HG02938 (cell line): ENCODE data around the gene F5.
"Not testable (repeated sequence)": the region's sequence is repeated elsewhere in the genome, so short reads cannot be mapped to it uniquely, and the experiment has no call there.

Experiments
- ATAC-seq: cut with Tn5 transposase; IDR thresholded peaks from one replicate; pipeline ENCODE4 v1.9.1; 2021; ENCODE audit warnings: mild to moderate bottlenecking, moderate library complexity; ENCODE audit not compliant: unreplicated experiment

The F5 gene

DNA sequence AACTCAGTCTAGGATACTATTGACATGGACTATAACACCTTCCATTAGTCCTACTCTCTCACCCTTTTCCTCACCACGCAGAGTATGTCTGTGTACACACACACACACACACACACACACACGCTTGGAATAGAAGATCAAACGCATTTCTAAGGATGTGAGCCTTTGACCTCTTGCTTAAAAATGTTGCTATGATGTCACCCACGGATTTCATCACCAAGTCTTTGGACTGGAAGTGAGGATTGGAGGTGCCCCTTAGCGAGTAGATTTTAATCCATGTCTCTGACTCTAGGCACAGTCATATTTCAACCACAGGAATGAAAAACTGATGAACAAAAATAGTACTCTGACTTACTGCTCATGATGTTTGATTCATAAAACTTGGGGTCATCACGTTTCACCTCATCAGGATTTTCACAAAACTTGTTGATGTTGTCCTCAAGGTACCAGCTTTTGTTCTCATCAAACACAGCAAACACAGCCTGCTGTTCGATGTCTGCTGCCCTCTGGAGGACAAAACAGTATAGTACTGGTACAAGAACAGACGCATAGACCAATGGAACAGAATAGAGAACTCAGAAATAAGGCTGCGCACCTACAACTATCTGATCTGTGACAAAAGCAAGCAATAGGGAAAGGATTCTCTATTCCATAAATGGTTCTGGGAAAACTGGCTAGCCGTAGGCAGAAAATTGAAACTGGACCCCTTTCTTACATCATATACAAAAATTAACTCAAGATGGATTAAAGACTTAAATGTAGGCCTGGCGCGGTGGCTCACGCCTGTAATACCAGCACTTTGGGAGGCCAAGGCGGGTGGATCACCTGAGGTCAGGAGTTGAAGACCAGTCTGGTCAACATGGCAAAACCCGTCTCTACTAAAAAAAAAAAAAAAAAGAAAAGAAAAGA, 39.9 kb downstream of the F5 start:
- peak; percentile 58 for ATAC-seq

DNA sequence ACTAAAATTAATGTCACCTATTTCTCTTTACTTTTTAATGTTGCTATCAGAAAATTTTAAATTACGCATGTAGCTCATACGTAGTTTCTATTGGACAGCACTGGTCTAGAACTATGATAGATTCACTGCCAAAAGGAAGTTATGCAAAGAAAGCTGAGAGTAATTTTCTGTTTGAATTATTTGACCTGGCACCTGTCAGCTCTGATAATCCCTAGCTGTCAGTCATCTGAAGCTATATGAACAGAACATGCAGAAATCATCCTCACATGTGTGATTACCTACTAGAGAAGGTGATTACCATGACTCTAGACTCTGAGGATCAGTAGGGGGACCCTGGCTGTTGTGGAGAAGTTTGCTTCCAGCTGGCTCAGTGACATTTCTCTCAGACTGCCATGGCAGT, 40.8 kb downstream of the F5 start:
- ATAC-seq = no peak

DNA sequence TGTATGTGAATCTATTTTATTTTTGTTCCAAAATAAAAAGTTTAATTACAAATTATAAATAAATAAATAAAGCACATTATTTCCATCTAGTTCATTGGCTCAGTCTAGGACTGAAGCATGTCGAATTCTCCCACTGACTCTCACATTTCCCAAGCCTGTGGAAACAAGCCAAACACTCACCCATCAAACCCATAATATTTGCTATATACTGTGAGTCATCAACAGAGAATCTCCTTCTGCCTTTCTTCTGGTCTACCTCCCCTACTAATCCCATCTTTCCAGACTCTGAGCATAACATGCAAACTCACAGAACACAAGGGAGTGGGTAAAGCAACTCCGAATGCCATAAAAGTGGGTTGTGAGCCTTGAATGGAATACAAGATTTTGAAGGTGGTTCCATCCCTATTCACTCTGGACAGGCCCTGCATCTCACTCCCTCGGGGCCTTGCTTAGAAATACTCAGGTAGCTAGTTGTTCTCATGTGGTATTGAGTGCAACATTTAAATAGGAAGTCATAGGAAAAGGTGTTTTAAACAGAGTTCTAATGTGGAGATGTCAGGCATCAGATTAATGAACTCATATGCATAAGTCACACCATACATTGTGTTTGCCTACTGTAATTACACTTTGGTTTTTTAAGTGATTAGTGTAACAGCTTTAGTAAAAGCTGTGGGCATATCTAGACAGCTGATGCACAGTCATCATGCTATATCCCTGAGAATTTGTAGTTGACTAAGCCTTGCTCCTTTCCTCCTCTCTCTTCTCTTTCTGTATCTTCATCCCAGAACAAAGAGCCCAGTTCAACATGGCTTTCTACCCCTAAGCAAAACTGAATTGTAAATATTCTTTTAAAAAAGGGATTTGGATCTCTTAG, 47.0 kb downstream of the F5 start:
- ATAC-seq = no peak

DNA sequence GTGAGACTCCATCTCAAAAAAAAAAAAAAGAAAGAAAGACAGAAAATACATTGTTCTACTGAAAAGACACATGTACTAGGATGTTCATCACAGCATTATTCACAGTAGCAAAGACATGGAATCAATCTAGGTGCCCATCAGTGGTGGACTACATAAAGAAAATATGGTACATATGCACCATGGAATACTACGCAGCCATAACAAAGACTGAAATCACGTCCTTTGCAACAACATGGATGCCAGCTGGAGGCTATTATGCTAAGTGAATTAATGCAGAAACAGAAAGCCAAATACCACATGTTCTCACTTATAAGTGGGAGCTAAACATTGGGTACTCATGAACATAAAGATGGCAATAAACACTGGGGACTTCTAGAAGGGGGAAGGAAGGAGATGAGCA, 51.6 kb downstream of the F5 start:
- ATAC-seq = no peak

DNA sequence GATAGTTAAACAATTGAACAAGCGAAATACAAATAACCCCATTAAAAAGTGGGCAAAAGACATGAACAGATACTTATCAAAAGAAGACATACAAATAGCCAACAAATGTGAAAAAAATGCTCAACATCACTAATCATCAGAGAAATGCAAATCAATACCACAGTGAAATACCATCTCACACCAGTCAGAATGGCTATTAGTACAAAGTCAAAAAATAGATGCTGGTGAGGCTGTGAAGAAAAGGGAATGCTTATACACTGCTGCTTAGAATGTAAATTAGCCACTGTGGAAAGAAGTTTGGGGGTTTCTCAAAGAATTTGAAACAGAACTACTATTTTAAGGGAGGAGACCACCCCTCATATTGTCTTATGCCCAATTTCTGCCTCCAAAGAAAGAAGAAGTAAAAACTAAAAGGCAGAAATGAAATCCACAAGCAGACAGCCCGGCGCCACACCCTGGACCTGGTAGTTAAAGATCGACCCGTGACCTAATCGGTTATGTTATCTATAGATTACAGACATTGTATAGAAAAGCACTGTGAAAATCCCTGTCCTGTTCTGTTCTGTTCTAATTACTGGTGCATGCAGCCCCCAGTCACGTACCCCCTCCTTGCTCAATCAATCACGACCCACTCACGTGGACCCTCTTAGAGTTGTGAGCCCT, 52.6 kb downstream of the F5 start:
- not testable (repeated sequence) for ATAC-seq

DNA sequence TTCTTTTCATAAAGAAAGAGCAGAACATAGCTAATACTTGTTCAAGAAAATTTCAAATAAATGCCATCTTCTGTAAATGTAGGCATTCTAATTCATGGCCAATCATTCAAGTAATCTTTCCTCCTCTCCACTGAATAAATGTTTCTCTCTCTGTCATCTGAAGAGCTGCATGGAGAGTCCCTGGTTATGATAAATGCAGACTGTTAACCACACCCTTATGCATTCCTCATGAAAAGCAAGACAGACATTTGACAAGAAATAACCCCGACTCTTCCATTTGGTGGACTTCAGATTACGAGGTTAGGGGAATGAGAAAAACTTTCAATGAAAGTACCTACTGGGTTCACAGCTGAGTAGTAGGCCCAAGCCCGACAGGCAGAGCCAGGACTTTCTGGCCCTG, 55.8 kb downstream of the F5 start:
- no peak for ATAC-seq

DNA sequence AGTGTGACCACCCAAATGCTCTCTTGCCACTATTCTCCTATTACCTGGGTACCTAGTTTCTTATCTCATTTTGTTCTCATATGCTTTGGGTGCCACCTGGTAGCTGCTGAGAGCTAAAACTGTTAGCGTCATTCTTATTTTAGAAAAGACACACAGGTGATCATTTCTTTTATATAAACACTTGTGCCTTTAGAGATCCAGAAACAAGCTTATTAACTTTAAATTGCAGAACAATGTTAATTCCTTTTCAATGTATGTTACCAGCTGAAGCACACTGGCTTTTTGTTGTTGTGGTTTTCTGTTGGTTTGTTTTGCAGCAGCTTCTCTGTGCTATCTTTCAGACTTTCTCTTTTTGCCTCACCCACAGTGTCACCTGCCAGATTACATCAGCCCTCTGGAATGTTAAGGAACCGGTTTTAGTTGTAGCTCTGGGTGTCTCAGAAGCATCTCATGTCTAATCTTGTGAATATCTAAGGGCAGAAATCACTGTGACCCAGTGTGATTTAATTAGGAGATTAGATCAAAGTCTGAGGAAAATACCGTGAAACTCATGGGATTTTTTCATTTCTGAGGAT, 57.1 kb downstream of the F5 start:
- no peak for ATAC-seq

DNA sequence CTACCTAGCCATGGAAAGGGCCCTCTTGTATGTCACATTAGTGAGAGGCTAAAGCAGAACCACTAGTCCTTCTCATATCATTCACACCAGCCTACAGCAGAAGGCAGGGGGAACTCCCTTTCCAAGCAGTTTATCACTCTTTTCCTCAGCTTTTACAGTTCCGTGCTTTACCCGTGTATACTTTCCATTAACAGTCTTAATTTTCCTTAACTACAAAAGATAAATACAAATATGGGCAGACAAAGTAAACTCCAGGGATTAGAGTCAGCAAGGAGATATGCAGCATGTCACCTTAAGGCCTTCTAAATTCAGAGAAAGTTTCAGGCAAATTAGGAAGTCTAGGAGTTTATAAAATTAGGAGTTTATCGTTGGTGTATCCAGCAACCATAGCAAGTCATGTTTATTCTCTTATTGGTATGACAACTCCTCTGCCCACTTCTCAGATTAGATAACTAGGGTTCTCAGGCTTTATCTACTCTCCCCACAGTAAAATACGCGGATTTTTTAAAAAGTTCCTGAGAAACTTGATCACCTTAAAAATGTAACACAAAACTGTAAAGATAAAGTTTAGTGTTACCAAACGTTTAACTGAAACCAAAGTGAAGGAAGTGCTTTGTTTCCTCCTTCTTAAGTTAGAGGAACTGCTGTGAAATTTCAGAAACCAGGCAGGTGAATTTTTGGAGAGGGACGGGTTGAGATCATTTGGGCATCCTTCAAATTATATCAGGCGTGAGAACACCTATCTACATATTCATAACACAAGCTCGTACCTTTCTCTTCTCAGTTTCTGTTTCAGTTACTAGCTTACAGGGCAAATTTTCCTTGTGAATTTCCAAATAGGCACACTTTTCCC, 57.8 kb downstream of the F5 start:
- no peak for ATAC-seq

DNA sequence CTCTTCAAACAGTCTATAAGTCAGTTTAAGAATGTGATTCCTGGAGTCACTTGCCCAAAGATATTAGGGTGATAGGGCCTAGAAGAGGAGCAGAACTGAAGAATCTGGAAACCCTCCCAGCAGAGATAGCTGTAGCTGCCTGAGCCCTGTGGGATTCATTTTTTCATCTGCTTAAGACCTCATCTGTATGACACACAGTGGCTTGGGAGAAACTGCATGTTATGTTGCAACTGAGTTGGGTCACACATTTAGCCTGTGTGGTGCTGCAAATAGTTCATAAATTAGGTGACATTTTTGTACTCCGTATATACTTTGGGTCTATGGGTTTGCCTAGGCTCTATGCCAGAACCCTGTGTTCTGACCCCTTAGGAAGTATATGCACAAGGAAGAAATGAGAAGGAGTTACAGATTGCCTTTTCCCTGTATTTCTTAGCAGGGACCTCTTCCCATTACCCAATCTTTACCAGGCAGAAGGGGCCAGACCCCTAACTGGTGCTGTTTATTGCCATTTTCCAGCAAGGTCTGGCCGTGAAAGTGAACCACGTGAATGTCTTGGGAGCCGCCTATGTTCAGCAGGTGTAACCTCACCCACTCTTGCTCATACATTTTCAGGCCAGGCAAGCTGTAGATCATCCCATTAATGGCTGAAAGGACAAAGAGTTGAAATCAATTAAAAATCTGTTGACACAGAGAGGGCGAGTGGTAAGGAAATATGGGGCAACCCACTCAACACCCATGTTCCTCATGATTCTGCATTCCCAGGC, 58.6 kb downstream of the F5 start:
- ATAC-seq = no peak

DNA sequence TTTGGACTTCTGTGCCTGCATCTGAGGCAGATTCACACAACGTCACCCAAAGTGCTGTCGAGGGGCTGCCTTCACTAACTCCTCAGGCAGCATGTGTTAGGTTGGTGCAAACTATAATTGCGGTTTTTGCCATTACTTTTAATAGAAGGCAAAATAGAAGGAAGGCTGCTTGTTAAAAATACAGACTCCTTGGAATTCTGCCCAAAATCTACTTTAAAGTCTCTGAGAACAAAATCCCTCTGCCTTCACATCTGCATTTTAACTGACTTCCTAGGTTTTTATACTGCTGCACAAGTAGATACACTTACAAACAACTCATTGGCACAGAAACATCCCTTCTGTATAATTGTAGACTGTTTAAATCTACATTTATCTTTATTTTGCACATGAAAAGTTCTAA, 59.3 kb downstream of the F5 start:
- no peak for ATAC-seq

DNA sequence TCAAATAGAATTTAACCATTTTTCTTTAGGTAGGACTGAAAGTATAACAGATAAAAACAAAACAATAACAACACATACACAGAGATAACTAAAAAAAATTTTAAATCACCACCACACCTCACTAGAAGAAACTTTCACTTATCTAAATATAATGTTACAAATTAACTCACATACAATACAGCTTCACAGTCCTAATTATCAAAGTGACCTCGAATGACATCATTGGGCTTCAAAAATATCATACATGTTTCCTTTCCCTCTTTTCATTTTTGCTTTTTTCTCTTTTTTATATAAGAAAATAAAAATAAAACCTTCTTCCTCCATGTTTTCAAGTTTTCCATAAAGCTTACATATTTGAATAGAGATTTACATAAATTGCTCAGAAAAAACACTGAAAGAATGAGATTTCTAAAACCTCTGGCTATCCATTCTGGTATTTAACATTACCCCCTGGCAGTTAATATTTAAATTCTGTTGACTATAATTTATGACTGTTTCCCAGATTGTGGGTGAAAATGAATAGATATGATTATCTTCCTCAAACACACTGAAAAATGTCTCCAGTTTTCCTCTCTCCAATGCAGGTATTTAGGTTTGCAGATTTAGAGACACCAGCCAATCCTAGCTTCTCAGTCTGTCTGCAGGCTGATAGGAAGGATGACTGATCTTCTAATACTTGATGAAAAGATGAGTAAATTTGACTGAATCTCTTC, 60.0 kb downstream of the F5 start:
- ATAC-seq = no peak

DNA sequence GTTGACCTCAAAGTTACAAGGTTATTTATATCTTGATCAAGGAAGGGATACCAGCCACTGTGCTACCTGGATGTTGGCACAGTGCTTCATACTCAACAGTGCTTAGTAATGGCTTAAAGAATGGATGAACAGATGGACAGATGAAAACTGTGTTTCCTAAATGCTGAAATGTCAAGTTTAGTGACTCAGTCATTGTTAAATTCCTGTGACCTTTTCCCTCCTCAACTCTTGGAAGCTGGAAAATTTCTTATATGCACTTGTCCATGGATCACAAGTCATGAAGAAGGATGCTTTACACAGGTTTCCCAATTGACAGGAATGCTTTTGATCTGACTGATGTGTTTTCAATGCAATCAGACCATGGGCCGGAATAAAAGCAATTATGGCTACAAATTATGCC, 60.9 kb downstream of the F5 start:
- ATAC-seq = no peak

DNA sequence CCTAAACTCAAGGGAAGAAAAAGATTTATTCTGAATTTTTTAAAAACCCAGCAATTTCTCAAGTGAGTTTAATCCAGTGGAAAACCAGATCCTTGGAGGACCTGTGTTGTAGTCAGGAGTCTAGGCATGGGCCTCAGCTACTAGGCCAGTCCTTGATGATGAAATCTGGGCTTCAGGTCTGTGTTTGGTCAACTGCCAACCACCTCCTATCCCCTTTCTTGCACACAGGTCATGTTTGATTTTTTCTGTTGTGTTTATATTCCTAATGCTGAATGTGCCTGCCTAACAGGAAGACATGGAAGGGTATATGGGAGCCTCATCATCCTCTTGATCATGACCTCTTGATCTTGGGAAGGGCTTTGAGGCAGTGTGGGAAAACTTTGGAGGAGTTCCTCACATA, 62.4 kb downstream of the F5 start:
- no peak for ATAC-seq

DNA sequence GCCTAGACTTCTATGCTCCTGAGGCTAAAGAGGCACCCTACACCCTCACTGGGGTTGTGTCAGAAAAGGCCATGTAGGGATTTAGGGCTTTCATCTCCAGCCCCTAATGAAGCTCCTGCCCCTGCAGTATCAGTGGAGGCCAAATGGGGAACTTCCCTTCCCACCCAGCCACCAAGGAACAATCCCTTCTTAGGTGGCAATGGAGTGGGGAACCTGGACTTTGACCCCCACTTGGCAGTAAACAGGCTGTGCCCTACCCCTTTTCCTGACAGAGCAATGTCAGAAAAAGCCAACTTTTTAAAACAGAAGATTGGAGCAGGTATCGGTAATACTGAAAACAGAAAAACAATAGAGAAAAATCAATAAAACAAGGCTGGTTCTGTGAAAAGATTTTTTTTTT, 65.1 kb downstream of the F5 start:
- no peak for ATAC-seq

DNA sequence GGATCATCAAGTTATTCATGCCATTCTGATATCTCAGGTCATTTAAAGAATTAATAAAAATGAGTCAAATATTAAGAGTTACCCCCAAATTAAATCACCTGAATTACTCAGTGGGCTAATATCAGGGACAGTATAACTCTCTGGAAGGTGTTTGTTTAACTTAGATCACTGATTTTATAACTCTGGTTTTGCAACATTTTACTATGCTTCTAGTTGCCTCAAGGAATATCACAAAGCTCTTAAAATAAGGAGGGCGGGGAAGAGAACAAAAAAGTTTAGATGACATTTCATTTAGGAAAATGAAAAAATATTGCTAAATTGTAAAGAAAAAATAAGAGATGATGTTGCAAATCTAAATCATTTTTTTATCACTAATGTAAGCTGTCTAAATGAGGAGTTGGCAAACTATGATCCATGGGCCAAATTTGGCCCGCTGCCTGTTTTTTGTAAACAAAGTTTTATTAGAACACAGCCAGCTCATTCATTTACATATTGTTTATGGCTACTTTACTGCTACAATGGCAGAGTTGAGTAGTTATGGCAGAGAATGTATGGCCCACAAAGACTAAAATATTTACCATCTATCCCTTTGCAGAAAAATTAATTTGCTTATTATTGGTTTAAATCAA, 68.6 kb downstream of the F5 start:
- ATAC-seq = no peak

DNA sequence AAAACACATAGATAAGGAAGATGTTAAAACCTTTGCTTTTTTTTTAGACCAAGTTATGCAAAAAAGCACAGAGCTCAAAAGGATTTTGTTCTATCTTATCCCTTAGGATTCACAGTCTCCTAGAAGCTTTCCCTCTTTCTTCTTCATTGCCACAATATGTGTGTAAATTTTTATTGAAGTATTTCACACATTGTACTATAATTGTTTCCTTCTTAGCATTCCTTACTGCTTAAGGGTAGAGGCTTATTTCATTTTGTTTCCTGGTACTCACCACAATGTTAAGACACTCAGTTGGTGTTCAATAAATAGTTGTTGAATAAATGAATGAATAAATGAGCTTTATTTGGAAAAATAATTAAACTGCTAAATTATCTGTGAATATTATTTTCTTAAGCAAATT, 70.6 kb downstream of the F5 start:
- no peak for ATAC-seq

DNA sequence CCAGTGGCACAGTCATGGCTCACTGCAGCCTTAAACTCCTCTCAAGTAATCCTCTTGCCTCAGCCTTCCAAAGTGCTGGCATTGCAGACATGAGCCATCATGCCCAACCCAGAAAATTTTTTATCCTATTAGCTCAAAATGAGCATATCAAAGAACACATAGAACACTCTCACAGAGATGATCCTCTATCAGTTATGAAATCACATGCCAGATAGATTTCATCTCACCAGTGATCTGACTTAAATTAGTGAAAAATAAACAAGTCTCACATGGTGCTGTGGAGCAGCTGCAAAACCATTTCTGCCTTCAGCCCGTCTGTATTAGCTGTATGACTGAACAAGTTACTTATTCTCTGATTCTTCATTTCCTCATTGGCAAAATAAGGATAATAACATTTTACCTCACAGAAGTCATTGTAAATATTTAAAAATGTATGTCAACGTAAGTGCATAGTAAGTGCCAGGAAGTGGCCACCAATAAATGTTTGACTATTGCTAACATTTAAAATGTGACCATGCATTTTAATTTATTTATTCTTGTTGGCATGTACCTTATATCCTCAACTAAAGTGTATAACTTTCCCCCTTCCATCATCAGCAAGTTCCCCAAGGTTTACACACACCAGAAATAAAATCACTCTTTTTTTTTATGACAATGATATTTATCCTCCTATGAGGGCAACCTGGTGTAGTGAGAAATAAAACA, 71.6 kb downstream of the F5 start:
- no peak for ATAC-seq

DNA sequence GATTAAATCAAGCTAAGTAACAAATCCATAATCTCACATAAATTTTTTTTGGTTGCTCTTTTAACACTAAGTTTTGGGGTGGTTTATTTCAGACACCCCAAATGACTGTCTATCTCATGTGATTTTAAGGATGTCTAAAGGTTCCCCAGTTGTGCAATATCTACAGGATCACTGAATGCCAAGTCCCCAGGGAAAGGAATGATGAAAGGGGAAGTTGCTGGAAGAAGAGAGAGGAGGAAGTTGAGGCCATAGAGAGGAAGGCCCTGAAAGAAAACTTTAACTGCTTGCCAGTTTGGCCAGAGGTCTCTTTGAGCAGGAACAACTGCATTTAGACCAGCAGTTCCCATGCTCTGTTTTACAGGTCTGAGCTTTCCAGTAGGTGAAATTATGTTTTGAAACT, 73.1 kb downstream of the F5 start:
- ATAC-seq = no peak
